Calu3 (cell line): ENCODE results near the gene NFATC3. TPM values are rescaled to one million over a fixed set of nuclear protein-coding genes. Genes with fewer than 3 reads are reported as not detected.

Experiments
- BruUV-seq: library from RNA; stranded (reverse); fragments of 400-500 nt; replicated peaks from 2 replicates; lab custom pipeline; 2021; lab: Mats Ljungman, UMichigan
- CTCF ChIA-PET: fragments of 300-600 bp; sonication (Branson Sonifier 250); formaldehyde crosslinking; loops from one replicate; lab custom pipeline; 2022; ENCODE audit warnings: antibody characterized with exemption; lab: Charles Lee
- DNase-seq: peaks from one replicate; pipeline ENCODE4 v3.0.0; 2022
- H3K27ac Mint-ChIP-seq: one replicate; pipeline ENCODE4 v1.8.0; 2022; ENCODE audit warnings: mixed read lengths; ENCODE audit not compliant: unreplicated experiment
- H3K27me3 Mint-ChIP-seq: one replicate; pipeline ENCODE4 v1.8.0; 2022; ENCODE audit warnings: mixed read lengths; ENCODE audit not compliant: unreplicated experiment
- H3K36me3 Mint-ChIP-seq: one replicate; pipeline ENCODE4 v1.8.0; 2022; ENCODE audit warnings: mild to moderate bottlenecking, moderate library complexity, mixed read lengths; ENCODE audit not compliant: insufficient read depth, unreplicated experiment
- H3K4me1 Mint-ChIP-seq: one replicate; pipeline ENCODE4 v1.8.0; 2022; ENCODE audit warnings: mild to moderate bottlenecking, low read depth, mixed read lengths; ENCODE audit not compliant: unreplicated experiment
- H3K4me3 Mint-ChIP-seq: one replicate; pipeline ENCODE4 v1.8.0; 2022; ENCODE audit warnings: mild to moderate bottlenecking, low read depth, moderate library complexity, mixed read lengths; ENCODE audit not compliant: unreplicated experiment
- H3K9me3 Mint-ChIP-seq: one replicate; pipeline ENCODE4 v1.8.0; 2022; ENCODE audit warnings: low read depth, mixed read lengths; ENCODE audit not compliant: unreplicated experiment
- intact Hi-C: fragments of 100-400 bp; cut with micrococcal nuclease; formaldehyde crosslinking; loops from one replicate; pipeline ENCODE4 v1.10.0; 2022; ENCODE audit not compliant: unreplicated experiment
- total RNA-seq: library from RNA; stranded (reverse); gene quantifications from 2 replicates; pipeline ENCODE4 v1.2.3, GENCODE V29; 2022
- TF ChIP-seq, protein P1 (sequence below): fragments of 200-600 bp; IDR thresholded peaks from one replicate; pipeline ENCODE4 v1.8.0; 2022; ENCODE audit warnings: antibody characterized with exemption; ENCODE audit not compliant: unreplicated experiment

Gene NFATC3
- total RNA-seq, 1 experiment from 2014 or later = 39.3 TPM

DNA sequence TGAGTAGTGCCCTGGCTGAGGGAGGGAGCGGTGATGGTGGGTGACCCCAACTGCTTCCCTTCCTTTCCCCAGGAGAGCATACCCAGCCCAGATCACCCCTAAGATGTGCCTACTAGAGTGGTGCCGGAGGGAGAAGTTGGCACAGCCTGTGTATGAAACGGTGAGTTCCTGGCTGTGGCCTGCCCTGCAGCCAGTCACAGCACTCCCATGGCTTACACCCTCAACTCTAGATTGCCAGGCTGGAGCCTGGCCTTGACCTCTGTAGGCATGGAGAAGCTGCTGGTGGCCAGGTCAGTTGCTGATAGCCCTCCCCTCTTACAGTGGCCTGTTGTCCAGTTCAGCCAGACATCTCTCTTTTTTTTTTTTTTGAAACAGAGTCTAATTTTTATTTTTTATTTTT, 8.6 kb upstream of the NFATC3 start:
- Mint-ChIP-seq H3K4me3 (no peak overlapping the region), H3K9me3 (no peaks in the 10 kb centered on the region), H3K27me3 (no peaks in the 10 kb centered on the region), H3K27ac (no peak overlapping the region), H3K36me3 (peaks cover 21% of the 10 kb centered on the region), H3K4me1 (no peaks in the 10 kb centered on the region)
- BruUV-seq = no TSS peak
- intact Hi-C loops = no loop called here
- TF ChIP-seq, protein P1, sequence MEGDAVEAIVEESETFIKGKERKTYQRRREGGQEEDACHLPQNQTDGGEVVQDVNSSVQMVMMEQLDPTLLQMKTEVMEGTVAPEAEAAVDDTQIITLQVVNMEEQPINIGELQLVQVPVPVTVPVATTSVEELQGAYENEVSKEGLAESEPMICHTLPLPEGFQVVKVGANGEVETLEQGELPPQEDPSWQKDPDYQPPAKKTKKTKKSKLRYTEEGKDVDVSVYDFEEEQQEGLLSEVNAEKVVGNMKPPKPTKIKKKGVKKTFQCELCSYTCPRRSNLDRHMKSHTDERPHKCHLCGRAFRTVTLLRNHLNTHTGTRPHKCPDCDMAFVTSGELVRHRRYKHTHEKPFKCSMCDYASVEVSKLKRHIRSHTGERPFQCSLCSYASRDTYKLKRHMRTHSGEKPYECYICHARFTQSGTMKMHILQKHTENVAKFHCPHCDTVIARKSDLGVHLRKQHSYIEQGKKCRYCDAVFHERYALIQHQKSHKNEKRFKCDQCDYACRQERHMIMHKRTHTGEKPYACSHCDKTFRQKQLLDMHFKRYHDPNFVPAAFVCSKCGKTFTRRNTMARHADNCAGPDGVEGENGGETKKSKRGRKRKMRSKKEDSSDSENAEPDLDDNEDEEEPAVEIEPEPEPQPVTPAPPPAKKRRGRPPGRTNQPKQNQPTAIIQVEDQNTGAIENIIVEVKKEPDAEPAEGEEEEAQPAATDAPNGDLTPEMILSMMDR = no peak
- CTCF ChIA-PET = interaction anchor here (0.9 kb wide), 1 partner anchor 16 kb away, joined by 3 read pairs; no protein-coding TSS in a partner anchor
- DNase-seq = no peak

DNA sequence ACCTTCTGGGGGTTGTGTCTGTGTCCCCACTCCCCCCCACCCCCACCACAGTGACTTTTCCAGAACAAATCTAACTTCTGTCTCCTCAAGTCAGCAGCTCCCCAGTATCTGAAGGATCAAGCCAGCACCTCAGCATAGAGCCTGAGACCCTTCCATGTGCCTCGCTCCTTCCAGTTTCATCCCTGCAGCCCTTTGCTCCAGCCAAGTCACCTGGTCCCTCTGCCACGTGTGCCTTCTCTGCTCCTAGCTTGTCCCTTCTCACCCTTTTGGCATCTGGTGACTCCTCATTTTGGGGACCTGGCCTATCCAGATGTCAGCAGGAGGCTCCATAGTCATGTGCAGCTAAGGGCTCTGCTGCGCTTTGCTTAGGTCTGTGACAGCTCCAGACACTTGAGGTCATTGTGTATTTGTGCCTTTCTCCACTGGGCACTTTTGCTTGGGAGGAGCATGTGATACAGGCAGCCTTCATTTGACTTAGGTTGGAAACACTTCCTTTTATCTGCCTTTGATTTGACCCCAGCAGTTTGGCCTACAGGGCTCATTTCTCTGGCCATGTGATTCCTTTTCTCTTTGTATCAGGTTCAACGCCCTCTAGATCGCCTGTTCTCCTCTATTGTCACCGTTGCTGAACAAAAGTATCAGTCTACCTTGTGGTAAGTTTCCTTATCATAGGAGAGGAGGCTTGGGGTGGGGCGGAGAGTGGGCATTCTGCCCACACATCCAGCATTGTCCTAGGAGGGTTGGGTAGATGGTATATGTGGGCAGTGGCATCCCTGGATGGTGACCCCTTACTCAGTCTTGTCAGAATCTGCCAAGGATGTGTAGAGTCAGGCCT, 7.1 kb upstream of the NFATC3 start:
- Mint-ChIP-seq H3K27ac (no peak overlapping the region), H3K4me3 (no peak overlapping the region), H3K4me1 (no peaks in the 10 kb centered on the region), H3K27me3 (no peaks in the 10 kb centered on the region), H3K36me3 (peaks cover 21% of the 10 kb centered on the region), H3K9me3 (no peaks in the 10 kb centered on the region)
- intact Hi-C loops = no loop called here
- TF ChIP-seq, protein P1 = no peak
- CTCF ChIA-PET = interaction anchor here (0.5 to 1.4 kb wide), 2 partner anchors 9 to 23 kb away, joined by 3 read pairs; no protein-coding TSS in a partner anchor
- no TSS peak for BruUV-seq
- no peak for DNase-seq

DNA sequence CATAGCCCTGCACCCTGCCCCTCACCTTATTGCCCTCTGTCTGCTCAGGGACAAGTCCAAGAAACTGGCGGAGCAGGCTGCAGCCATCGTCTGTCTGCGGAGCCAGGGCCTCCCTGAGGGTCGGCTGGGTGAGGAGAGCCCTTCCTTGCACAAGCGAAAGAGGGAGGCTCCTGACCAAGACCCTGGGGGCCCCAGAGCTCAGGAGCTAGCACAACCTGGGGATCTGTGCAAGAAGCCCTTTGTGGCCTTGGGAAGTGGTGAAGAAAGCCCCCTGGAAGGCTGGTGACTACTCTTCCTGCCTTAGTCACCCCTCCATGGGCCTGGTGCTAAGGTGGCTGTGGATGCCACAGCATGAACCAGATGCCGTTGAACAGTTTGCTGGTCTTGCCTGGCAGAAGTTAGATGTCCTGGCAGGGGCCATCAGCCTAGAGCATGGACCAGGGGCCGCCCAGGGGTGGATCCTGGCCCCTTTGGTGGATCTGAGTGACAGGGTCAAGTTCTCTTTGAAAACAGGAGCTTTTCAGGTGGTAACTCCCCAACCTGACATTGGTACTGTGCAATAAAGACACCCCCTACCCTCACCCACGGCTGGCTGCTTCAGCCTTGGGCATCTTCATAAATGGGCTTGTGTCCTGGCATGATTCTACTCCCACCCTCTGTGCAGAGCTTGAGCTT, 6.3 kb upstream of the NFATC3 start:
- intact Hi-C loops = no loop called here
- no peak overlapping the region for H3K4me3 Mint-ChIP-seq
- H3K9me3 Mint-ChIP-seq = no peaks in the 10 kb centered on the region
- TF ChIP-seq, protein P1 = no peak
- H3K27ac Mint-ChIP-seq = no peak overlapping the region
- H3K36me3 Mint-ChIP-seq = peaks cover 15% of the 10 kb centered on the region
- H3K27me3 Mint-ChIP-seq = no peaks in the 10 kb centered on the region
- CTCF ChIA-PET = interaction anchor here (1.4 kb wide), 1 partner anchor 10 kb away, joined by 3 read pairs; no protein-coding TSS in a partner anchor
- BruUV-seq = no TSS peak
- peaks cover 7% of the 10 kb centered on the region for H3K4me1 Mint-ChIP-seq
- DNase-seq = no peak

DNA sequence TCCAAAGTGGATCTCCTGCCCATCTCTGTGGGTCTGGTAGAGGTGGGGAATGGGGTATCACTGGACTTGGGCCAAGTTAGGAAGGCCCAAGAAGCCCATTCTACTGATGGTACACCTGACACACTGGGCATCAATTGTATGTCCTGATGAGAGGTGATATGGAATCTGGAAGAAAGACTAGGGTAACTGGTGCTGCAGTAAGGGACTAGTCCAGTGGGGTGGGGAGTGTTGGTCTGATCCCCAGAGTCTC, 5.9 kb upstream of the NFATC3 start:
- TF ChIP-seq, protein P1 = no peak
- Mint-ChIP-seq H3K36me3 (peaks cover 11% of the 10 kb centered on the region), H3K9me3 (no peaks in the 10 kb centered on the region), H3K27me3 (no peaks in the 10 kb centered on the region), H3K27ac (no peak overlapping the region), H3K4me3 (no peak overlapping the region), H3K4me1 (peaks cover 11% of the 10 kb centered on the region)
- no peak for DNase-seq
- intact Hi-C loops = no loop called here
- BruUV-seq = no TSS peak
- CTCF ChIA-PET = no interaction called here
